ENCODE data around the gene HES2.
"Not testable (repeated sequence)": the region's sequence is repeated elsewhere in the genome, so short reads cannot be mapped to it uniquely, and the experiment has no call there.

HES2 gene

GRCh38 chr1:6435129-6435528, 15.4 kb upstream of the HES2 start:
- no peak for ATAC-seq
- TF ChIP-seq BACH2 (CRISPR knock-in tag; IDR thresholded peaks at IDR 0.05; ENCODE audit: borderline replicate concordance): no peak
- no peak for TF ChIP-seq RARB (CRISPR knock-in tag; IDR thresholded peaks at IDR 0.05)
- no peak for TF ChIP-seq ZNF8 (CRISPR knock-in tag; IDR thresholded peaks at IDR 0.05)
- no peak for TF ChIP-seq POU6F1 (CRISPR knock-in tag; IDR thresholded peaks at IDR 0.05; ENCODE audit: borderline replicate concordance, low read depth)
- no peak for TF ChIP-seq ZFP30 (CRISPR knock-in tag; IDR thresholded peaks at IDR 0.05)

- ATAC-seq: no peak
Measured at GRCh38 chr1:6434186-6434585, 14.5 kb upstream of the HES2 start.

GRCh38 chr1:6431645-6432579, 12.2 kb upstream of the HES2 start:
- not testable (repeated sequence) for ATAC-seq

More at GRCh38 chr1:6434186-6434585, 14.5 kb upstream of the HES2 start:
- no peak for TF ChIP-seq CSRNP3 (CRISPR knock-in tag; IDR thresholded peaks at IDR 0.05)
- no peak for TF ChIP-seq ZNF8 (CRISPR knock-in tag; IDR thresholded peaks at IDR 0.05)
- no peak for TF ChIP-seq ESRRG (CRISPR knock-in tag; IDR thresholded peaks at IDR 0.05)
- TF ChIP-seq TCF4 (CRISPR knock-in tag; IDR thresholded peaks at IDR 0.05; ENCODE audit: borderline replicate concordance): no peak
- no peak for TF ChIP-seq PATZ1 (CRISPR knock-in tag; IDR thresholded peaks at IDR 0.05; ENCODE audit: borderline replicate concordance)
- no peak for TF ChIP-seq ARNTL (CRISPR knock-in tag; IDR thresholded peaks at IDR 0.05; ENCODE audit: borderline replicate concordance, low read depth)
- no peak for TF ChIP-seq BACH2 (CRISPR knock-in tag; IDR thresholded peaks at IDR 0.05; ENCODE audit: borderline replicate concordance)
- TF ChIP-seq ZC3H10 (CRISPR knock-in tag; IDR thresholded peaks at IDR 0.05): no peak

- not testable (repeated sequence) for ATAC-seq
Measured at GRCh38 chr1:6429660-6430411, 10.1 kb upstream of the HES2 start.

GRCh38 chr1:6428453-6428852, 8.7 kb upstream of the HES2 start:
- ATAC-seq: not testable (repeated sequence)

- no peak for ATAC-seq
- no peak for TF ChIP-seq RARB (CRISPR knock-in tag; IDR thresholded peaks at IDR 0.05)
- TF ChIP-seq POU6F1 (CRISPR knock-in tag; IDR thresholded peaks at IDR 0.05; ENCODE audit: borderline replicate concordance, low read depth): no peak
- TF ChIP-seq BACH2 (CRISPR knock-in tag; IDR thresholded peaks at IDR 0.05; ENCODE audit: borderline replicate concordance): no peak
- no peak for TF ChIP-seq ZNF565 (CRISPR knock-in tag; conservative IDR thresholded peaks at IDR 0.05; ENCODE audit: low read depth)
- no peak for TF ChIP-seq SNAI2 (CRISPR knock-in tag; IDR thresholded peaks at IDR 0.05)
- no peak for TF ChIP-seq GLIS3 (CRISPR knock-in tag; IDR thresholded peaks at IDR 0.05)
- TF ChIP-seq ZFP30 (CRISPR knock-in tag; IDR thresholded peaks at IDR 0.05): no peak
- no peak for TF ChIP-seq PATZ1 (CRISPR knock-in tag; IDR thresholded peaks at IDR 0.05; ENCODE audit: borderline replicate concordance)
- no peak for TF ChIP-seq CSRNP3 (CRISPR knock-in tag; IDR thresholded peaks at IDR 0.05)
- TF ChIP-seq CSDC2 (CRISPR knock-in tag; IDR thresholded peaks at IDR 0.05): no peak
- no peak for TF ChIP-seq ESRRG (CRISPR knock-in tag; IDR thresholded peaks at IDR 0.05)
- no peak for TF ChIP-seq ZFP3 (CRISPR knock-in tag; IDR thresholded peaks at IDR 0.05)
- TF ChIP-seq ISL1 (CRISPR knock-in tag; IDR thresholded peaks at IDR 0.05): no peak
- no peak for TF ChIP-seq TOX (CRISPR knock-in tag; IDR thresholded peaks at IDR 0.05; ENCODE audit: borderline replicate concordance)
Measured at GRCh38 chr1:6427441-6428390, 8.0 kb upstream of the HES2 start.

Measured in SK-N-SH treated with all-trans-retinoic acid at 6 μM for 48 hours (cell line).